Inflammatory macrophage (primary cell): ENCODE results near the gene MSANTD2.

Source experiments
- DNase-seq, 2 donors: peaks; one replicate each; pipeline ENCODE4 v3.0.0-alpha.2; 2020 to 2022

MSANTD2 gene

DNA sequence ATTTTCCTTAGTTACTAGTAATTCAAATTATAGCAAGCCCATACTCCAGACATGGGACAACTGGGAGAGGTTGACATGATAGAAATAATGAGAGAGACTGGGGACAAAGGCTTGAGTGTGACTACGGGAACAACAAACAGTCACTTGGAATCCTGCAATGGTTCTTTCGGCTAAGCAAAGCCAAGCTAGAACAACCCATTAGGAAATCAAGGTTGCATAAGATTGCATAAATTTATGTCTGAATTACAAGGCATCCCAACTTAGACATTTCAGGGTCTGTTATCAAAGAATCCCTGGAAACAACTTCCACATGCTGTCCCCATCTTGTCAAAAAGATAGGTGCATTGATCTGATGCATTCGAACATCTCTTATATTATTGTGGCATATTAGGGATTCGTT is 70.6 kb downstream of the MSANTD2 start:
- DNase-seq, result peak in 1 of 2 donors; percentile 54

- no peak for DNase-seq
Observed at GRCh38 chr11:124728134-124728533, 72.1 kb downstream of the MSANTD2 start.

DNA sequence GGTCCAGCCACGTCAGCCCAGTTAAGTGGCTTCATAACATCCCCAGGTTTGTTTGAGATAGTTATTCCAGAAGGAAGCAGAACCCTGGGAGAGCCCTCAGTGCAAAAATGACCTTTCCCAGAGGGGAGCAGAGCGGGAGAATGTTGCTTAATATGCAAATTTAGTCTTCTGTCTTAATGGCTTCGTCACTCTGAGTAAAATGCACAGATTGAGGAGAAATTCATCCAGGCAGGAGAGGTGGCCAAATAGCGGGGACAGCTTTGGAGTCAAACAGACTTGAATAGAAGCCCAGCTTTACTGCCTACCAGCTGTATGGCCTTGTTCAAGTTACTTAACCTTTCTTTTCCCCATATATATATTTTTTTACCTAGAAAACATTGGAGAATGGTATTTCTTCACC is 72.7 kb downstream of the MSANTD2 start:
- DNase-seq, result no peak

DNA sequence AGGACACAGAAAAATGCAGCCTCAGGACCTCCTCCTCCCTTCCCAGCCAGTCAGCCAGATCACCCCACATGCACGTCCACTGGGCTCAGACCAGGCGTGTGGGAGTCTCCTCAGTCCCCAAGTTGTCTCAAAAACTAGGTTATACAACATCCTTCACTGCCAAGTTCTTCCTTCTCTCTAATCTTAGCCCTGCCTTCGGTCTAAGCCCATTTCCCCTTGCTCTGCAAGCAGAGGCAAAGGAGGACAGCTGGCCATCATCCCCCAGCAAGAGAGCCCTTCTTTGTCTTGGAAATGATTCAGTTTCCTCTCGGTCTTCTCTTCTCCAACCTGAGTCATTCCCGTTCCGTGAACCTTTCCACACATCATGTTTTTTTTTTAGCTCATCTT is 74.5 kb downstream of the MSANTD2 start:
- peak; percentile 20 for DNase-seq

GRCh38 chr11:124724979-124725718 is 75.1 kb downstream of the MSANTD2 start:
- DNase-seq, result no peak

DNA sequence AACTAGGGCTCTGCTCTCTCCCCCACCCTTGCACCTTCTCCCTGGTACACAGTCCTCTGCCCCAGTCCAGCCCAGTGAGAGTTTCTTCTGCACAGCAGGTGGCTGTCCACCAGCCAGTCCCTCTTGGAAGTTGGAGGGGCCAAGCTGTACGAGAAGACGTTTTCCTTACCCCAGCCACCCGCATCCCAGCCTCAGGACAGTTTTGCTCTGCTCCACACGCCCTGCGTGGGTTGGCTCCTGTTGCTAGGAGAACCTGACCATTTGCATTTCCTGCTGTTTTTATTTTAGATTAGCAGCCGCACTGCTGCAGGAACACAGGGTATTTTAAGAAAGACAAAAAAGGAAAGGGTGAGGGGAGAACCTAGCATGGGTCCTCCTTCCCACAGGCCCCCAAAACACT is 78.0 kb downstream of the MSANTD2 start:
- no peak for DNase-seq

- no peak for DNase-seq
Observed at GRCh38 chr11:124719534-124719933, 80.7 kb downstream of the MSANTD2 start.

DNA sequence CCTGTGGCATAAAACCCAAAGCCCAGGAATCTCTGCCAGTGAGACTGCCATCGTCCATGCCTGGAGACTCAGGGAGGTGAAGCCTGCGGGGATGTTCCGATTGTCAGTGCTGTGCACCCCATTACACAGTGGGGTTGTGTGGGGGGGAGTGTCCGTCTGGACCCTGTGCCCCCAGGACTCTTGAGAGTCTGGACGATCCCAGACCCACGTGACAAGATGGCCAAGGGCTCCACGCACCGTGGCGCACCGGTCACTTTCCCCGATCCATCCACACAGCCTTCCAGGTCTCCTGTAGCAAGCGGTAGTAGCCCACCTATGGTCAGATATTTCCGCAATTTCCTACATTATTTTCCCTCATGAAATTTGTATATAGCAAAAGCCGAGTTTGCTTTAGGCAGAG is 81.4 kb downstream of the MSANTD2 start:
- no peak for DNase-seq

GRCh38 chr11:124717786-124718651 is 82.2 kb downstream of the MSANTD2 start:
- DNase-seq, result no peak

- no peak for DNase-seq
Observed at GRCh38 chr11:124717421-124717785, 82.8 kb downstream of the MSANTD2 start.

DNA sequence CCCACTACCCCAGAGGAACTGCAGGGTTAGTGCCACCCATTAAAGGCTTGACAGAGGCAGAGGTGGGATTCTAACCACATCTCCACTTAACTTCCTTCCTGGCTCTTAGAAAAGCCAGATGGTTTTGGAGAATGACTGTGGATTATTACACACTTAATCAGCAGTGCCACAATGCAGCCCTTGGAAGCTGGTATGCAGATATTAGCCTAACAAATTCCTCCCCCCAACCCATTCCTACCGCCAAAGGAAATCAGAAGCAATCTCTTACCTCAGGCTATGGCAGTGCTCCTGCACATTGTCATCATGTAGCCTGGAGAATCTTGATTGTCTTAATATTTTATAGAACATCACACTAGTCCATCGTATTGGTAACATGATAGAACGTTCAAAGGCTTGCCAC is 83.6 kb downstream of the MSANTD2 start:
- DNase-seq, result no peak
